Left ventricle myocardium superior (tissue), 1 donor: ENCODE measurements around the gene GSDMA. TPM values are rescaled to one million over a fixed set of nuclear protein-coding genes. Genes with fewer than 3 reads are reported as not detected.
"Not testable (repeated sequence)": the region's sequence is repeated elsewhere in the genome, so short reads cannot be mapped to it uniquely, and the experiment has no call there.

ENCODE experiments used
- ATAC-seq: fragments of 200-7000 bp; cut with Tn5 transposase; one replicate; pipeline ENCODE4 v1.9.1; 2020; ENCODE audit warnings: mild to moderate bottlenecking, moderate library complexity
- DNase-seq: peaks from one replicate; pipeline ENCODE4 v3.0.0-alpha.2; 2020
- intact Hi-C: fragments of 100-400 bp; cut with micrococcal nuclease; formaldehyde crosslinking; loops from one replicate; pipeline ENCODE4 v1.11.0; 2022
- total RNA-seq: library from RNA; stranded (reverse); fragmentation: NEBNext Ultra II Directional; extraction: Animal tissue kit (Norgen Biotek cat#: 25700); gene quantifications from one replicate; pipeline ENCODE4 v1.2.1, GENCODE V29; 2021
- donor health status: DM: no; HTN: yes; CAD: no; lungs with severe emphysema.

Gene GSDMA
- total RNA-seq, 1 donor from 2014 or later, result 0.52 TPM

DNA sequence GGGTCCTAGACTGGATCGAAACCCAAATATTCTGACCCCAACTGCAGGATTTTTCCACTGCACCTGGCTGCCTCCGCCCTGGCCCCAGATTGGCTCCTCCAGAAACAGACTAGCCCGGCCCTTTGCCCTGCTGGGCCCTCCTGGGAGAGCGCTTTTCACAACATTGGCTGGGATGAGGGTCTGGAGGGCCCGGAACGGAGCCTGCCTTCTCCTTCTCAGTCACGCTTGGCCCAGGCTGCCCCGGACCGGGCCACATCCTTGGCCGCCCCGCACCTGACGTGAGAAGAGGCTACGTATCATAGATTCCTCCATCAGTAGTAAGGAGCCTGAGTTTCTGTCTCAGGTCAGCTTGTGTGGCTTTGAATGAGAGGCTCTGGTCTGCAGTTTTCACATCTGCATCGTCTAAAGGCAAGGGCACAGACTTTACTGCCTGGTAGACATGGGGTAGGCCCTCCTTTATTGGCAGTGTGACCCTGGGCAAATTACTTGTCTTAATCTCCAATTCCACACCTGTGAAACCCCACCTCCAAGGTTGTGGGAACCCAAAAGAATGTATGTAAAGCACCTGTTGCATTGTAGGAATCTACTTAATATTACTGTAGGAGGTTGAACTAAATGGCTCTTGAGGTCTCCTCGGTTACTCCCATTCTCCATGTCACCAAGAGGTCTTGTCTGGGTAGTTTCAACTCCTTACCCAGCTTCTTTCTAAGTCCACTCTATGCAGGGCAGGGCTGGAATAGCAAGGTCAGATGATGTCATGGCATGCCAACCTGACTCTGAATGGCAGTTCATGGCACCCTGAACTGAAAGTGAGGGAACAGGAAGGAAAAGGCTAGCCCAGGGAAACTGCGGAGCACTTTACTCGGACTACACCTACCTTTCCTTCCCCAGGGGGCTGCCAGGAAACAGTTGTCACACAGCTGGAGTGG lies 34.6 kb upstream of the GSDMA start:
- peak; percentile 71 for DNase-seq
- intact Hi-C loops, result no loop called here
- peak; percentile 67 for ATAC-seq

DNA sequence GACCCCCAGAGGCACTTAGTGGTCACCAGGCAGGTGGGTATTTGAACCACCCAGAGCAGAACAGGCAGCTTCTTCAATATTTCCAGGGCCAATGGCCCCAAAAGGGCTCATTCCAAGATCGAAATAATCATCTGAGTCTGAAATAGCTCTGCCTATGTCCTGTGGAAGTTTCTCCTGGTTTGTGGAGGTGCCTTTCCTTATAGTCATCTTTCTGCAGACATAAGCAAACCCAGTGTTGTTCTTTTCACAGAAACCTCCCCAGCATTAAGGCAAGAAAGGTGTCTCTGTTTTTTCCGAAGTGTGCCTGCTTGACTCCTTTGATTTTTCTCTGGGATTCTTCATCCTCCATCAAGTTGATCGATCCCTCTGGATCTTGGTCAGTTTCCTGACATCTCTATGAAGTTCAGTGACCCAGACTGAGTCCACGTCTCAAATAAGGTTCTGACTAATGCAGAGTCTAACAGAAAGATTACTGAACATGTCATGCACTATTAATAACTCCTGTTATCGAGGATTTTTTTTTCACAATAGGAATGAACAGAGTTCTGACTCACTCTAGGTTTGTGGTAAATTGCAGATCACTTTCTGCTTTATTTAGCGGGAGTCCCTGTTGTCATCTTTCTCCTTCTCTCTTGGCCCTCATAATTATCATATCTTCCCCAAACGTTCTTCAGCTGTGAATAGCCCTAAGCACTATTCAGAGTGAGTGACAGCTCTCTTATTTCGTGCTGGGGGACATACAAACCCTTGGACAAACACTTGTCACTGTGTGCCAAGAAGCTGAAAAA lies 33.8 kb upstream of the GSDMA start:
- no peak for DNase-seq
- ATAC-seq, result peak; percentile 54
- intact Hi-C loops, result no loop called here

DNA sequence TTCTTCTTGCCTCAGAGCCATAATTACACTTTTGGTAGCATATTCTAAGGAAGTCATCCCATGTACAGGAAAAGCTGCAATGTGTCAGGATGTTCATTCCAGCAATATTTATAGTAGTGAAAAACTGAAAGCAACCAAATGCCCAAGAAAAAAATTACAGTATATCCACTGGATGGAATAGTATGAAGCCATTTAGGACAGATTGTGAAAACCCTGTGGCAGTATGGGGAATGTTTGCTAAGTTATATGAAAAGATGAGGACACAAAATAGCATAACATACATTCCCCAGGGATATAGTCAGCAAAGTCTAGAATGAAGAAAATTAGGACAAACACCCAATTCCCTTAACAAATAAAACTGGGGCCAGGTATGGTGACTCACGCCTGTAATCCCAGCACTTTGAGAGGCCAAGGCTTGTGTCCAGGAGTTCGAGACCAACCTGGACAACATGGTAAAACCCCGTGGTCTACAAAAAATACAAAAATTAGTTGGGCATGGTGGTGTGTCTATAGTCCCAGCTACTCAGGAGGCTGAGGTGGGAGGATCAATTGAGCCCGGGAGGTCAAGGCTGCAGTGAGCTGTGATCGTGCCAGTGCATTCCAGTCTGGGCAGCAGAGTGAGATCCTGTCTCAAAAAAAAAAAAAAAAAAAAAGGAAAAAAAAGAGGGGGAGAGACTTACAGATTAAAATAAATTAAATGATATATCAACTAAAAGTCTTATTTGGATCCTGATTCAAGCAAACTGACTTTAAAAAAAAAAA lies 33.0 kb upstream of the GSDMA start:
- no peak for DNase-seq
- intact Hi-C loops, result no loop called here
- ATAC-seq, result no peak

DNA sequence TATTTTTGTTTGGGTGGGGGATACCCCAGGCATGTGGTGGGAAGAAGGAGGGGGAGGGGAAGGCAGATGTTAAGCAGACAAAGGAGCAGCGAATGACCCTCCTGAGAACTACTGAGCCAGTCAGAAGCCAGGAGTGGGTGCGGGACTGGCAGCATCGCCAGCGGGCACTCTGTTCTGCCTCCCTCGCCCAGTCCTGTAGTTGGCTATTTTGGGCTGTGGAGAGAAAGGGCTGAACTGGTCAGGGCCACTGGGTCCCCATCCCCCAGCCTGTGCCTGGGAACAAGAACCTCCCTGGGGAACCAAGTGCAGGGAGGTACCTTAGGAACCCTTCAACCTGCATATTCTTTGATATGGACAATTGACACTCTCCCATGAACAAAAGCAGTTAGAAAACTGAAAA lies 28.9 kb upstream of the GSDMA start:
- peak; percentile 74 for DNase-seq
- intact Hi-C loops, result no loop called here
- ATAC-seq, result peak; percentile 83

DNA sequence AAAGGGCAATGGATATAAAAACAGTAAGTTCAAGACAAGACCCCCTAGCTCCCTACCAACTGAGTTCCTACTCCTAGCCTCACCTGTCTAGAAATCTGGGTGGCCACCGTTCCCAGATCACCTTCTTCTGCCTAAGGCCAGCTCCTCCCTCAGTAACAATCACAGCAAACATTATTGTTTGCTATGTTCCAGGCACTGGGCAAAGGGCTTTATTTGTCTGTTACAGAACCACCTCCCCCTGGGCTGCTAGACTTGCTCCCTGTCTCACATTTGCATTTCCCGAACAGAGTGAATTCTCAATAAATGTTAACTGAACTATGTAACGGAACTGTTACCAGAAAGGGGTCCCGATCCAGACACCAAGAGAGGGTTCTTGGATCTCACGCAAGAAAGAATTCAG lies 28.5 kb upstream of the GSDMA start:
- no peak for DNase-seq
- intact Hi-C loops, result no loop called here
- ATAC-seq, result no peak

DNA sequence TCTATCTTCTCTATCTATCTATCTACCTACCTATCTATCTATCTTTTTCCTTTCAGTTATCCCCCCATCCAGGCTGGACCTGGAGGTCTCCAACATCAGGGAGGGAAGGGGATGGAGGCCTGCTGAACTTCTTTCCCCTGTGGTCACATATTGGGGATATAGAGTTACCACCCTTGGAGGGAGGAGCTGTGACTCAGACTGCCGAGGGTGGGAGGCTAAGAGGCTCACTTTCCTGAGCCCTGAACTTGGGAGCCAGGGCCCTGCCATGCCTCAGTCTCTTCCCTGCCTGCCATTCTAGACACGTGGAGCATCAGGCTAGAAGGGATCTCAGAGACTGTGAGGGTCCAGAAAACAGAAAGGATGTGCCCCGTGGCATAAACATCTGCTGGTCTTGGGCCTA lies 26.9 kb upstream of the GSDMA start:
- DNase-seq, result no peak
- no peak for ATAC-seq
- intact Hi-C loops, result no loop called here

DNA sequence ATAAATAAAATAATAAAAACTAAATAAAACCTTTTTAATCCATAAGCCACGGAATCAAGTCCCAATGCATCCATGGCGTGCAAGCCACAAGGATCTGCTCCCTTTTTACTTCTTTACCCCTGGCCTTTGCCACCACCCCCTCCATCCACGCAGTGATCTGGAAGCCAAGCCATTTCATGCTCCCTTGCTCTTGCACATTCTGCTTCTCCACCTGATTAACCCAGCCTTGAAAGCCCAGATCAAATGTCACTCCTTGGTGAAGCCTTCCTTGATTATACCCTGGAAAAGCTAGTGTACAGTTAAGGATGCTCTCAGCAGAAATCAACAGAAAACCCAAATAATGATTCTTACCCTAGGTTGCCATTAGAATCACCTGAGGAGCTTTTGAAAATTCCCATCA lies 25.4 kb upstream of the GSDMA start:
- ATAC-seq (no peak), DNase-seq (no peak)
- intact Hi-C loops, result no loop called here

DNA sequence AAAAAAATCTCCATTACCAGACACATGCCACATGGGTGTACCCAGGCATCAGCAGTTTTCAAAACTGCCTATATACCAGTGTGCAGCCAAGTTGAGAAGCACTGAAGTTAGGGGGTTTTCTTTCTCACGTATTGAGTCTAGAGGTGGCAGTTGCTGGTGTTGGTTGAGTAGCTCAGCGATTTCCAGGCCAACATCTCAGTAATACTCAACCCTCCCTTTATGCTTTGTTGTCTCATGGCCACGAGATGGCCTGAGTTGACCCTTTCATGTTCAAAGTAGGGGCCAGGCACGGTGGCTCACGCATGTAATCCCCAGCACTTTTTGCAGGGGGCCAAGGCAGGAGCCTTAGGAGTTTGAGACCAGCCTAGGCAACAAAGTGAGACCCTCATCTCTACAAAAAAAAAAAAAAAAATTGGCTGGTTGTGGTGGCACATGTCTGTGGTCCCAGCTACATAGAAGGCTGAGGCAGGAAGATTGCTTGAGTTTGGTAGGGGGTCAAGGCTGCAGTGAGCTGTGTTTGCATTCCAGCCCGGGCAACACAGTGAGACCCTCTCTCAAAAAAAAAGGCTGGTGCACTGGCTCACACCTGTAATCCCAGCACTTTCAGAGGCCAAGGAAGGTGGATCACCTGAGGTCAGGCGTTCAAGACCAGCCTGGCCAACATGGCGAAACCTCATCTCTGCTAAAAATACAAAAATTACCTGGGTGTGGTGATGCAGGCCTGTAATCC lies 24.5 kb upstream of the GSDMA start:
- intact Hi-C loops, result no loop called here
- ATAC-seq (no peak), DNase-seq (no peak)

DNA sequence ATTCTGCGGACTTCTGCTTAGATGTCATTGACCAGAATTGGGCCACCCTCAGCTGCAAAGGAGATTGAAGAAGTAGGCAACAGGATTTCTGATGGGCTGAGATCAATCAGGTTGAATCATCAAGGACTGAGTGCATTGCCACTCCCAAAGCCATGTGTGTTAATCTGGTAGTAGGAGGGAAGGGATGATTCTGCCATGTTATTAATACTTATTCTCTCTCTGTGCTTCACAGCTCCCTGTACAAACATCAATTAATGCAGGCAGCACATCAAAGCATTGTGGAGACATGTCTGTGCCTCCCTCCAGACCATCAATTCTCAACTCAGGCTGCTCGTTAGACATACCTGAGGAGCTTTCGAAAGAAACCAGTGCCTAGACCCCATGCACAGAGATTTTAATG lies 23.7 kb upstream of the GSDMA start:
- intact Hi-C loops, result no loop called here

DNA sequence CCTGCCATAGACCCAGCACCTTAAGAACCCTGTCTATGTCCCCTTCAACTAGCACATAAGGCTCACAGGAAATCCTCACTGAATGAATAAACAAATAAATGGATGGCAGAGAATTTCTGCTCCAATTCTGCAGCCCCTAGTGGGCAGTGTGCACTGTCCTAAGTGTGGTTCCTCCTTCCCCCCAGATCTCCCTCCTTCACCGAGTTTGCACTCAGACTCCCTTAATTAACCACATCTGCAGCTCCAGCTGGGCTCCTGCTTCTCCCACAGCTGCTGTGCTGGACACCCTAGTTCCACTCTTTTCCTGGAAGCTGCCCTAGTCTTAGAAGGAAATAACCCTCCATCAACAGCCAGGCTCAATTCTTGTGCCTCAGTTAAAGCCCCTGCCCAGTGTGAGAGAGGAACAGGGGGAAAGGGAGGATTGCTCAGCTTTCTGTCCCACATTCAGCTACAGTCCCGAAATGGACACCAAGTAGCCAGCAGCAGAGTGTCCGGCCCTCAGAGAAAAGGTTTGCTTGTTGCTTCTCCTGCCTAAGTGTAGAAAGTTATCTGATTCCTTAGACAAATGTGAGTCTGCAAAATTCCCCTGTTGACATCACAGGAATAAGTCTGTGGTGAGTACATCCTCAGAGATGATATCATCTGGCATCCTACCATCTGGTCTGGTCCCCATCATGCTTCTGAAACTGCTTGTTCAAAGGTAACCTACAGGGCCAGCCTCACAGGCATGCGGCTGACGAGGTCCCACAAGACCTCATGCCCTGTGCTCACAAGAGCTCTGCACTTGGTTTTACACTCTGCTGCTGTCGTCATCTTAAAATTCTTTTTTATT lies 23.0 kb upstream of the GSDMA start:
- intact Hi-C loops, result no loop called here
- ATAC-seq (peak; percentile 74), DNase-seq (peak; percentile 48)

More for the DNA sequence above, 23.7 kb upstream of the GSDMA start:
- ATAC-seq (no peak), DNase-seq (no peak)

DNA sequence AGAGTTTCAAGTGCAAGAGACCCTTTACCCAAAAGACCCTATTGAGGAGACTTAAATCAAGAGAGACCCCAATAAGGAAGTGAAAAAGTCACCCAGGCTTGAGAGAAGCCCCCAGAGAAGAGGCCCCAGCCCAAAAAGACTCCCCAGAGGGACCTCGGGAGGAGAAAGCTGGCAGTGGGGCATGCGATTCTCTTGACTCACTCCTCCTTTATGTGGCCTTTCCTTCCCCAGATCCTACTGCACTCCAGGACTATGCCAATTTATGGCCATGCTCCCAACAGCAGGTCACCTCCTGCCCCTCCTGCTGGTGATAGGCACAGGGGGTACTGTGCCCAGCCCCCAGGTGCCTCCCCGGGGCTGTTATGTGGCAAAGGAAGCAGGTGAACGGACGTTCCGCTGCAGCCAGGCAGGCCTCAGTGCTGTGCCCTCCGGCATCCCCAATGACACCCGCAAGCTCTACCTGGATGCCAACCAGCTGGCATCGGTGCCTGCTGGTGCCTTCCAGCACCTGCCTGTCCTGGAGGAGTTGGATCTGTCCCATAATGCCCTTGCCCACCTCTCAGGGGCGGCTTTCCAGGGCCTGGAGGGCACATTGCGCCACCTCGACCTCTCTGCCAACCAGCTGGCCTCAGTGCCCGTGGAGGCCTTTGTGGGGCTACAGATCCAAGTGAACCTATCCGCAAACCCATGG lies 19.0 kb upstream of the GSDMA start:
- intact Hi-C loops, result no loop called here
- peak; percentile 57 for DNase-seq
- ATAC-seq, result peak; percentile 29

DNA sequence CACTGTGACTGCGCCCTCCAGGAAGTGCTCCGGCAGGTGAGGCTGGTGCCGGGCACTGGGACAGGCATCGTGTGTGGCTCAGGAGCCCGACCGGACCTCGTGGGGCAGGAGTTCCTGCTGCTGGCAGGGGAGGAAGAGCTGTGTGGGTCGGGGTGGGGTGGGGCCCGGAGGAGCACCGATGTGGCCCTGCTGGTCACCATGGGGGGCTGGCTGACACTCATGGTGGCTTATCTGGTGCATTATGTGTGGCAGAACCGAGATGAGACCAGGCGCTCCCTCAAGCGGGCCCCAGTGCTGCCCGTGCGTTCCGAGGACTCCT lies 18.5 kb upstream of the GSDMA start:
- DNase-seq (no peak), ATAC-seq (no peak)
- intact Hi-C loops, result no loop called here

DNA sequence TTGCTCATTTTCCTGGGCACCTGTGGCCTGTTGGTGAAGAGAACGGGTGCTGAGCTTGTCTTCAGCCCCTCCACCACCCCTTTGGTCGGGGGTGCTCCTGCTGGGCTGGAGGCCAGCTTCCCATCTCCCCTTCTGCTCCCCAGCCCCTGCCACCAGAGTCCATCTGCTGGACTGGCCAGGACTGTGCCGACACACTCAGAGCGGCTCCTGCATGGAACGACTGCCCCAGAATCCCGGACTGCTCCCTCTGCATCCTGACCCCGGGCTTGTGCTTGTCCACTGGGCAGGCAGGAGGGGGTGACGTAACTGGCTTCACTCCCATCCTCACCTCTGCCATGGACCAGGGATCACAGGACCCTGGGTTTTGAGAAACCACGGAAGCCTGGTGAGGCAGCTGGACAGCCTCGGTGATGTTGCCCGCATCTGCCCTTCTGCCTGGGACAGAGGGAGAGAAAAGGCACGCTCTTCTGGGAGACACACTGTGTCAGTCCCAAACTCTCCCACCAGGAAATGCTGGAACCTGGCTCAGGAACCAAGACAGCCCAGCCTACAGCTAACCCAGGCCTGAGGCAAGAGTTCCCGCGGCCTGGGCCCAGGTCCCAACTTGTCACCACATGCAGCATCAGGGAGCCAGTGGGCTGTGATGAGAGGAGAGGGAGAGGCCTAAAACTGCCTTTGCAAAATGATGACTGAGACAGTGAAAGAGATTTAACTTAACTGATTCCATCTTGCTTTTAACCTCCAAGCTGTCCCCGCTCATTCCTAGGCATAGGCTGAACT lies 16.1 kb upstream of the GSDMA start:
- ATAC-seq, result no peak
- DNase-seq, result no peak
- intact Hi-C loops, result no loop called here

DNA sequence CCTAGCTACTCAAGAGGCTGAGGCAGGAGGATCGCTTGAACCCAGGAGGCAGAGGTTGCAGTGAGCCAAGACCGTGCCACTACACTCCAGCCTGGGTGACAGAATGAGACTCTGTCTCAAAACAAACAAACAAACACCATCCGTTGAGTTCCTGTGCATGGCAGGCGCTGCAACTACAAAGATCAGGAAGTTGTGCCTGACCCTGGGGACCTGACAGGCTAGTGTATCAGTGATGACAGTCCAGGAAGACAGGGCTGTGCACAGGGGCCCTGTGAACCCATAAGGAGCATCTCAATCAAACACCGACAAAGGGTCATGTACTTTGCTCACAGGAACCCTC lies 14.3 kb upstream of the GSDMA start:
- DNase-seq, ATAC-seq, intact Hi-C loops: not testable (repeated sequence)

DNA sequence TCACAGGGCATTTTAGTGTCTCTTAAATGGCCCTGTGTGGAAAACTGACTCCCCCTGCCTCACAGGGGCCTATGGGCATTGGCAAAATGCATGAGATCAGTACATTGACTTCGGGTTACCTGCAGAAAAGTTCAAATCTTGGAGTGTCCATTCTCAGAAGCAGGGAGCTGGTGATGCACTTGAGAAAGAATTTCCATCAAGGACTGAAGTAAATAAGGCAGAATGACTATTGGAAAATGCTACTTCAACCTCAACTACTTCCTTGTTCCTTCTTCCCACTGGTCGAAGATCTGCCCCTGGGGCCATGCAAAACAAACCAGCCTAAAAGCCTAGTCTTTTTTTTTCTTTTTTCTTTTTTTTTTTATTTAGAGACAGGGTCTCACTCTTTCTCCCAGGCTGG lies 13.8 kb upstream of the GSDMA start:
- DNase-seq (no peak), ATAC-seq (no peak)
- intact Hi-C loops, result no loop called here

DNA sequence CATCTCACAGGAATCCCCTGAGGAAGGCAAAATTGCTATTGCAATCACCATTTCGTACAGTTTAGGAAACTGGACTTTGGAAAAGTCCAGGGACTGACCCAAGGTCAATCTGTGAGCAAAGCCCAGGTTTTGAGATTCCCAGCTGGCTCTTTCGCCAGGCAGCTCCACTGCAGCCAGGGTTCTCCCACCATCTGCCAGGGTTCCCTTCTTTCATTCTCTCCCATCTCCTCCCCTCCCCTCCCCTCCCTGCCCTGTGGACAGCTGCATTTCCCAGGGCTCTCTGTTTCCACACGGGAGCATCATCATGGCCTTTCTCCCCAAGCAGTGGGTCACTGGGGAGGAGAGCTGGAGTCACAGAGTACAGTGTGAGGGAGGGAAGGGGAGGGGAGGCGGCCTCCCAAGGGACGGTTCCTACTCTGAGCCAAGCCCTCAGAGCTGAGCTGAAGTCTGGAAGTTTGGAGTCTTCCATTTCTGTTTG lies 11.9 kb upstream of the GSDMA start:
- peak; percentile 64 for DNase-seq
- ATAC-seq, result no peak
- intact Hi-C loops, result no loop called here
